Sigmoid colon (tissue), 3 donors: ENCODE results near the gene PPP1R12B.

ENCODE experiments used
- POLR2A ChIP-seq, 2 donors: fragments of 450-650 bp; IDR thresholded peaks; one replicate each; pipeline ENCODE4 v1.6.1; 2016; ENCODE audit warnings: antibody characterized with exemption in 2 of 2, mild to moderate bottlenecking in 2 of 2, moderate library complexity in 2 of 2
- TF ChIP-seq, protein P1 (sequence below), 4 experiments: fragments of 450-650 bp in 3 of 4; fragments of 200-600 bp in 1 of 4; IDR thresholded peaks; one replicate each; pipeline ENCODE4 v1.5.1; 2016 to 2019; ENCODE audit warnings: antibody characterized with exemption in 4 of 4, mild to moderate bottlenecking in 3 of 4, moderate library complexity in 2 of 4

- TF ChIP-seq, protein P1, sequence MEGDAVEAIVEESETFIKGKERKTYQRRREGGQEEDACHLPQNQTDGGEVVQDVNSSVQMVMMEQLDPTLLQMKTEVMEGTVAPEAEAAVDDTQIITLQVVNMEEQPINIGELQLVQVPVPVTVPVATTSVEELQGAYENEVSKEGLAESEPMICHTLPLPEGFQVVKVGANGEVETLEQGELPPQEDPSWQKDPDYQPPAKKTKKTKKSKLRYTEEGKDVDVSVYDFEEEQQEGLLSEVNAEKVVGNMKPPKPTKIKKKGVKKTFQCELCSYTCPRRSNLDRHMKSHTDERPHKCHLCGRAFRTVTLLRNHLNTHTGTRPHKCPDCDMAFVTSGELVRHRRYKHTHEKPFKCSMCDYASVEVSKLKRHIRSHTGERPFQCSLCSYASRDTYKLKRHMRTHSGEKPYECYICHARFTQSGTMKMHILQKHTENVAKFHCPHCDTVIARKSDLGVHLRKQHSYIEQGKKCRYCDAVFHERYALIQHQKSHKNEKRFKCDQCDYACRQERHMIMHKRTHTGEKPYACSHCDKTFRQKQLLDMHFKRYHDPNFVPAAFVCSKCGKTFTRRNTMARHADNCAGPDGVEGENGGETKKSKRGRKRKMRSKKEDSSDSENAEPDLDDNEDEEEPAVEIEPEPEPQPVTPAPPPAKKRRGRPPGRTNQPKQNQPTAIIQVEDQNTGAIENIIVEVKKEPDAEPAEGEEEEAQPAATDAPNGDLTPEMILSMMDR (IDR thresholded peaks at IDR 0.05) = no peak
- no peak for TF ChIP-seq POLR2A (IDR thresholded peaks at IDR 0.05)
These were observed 265.1 kb downstream of the PPP1R12B start for GRCh38 chr1:202613571-202613970.
